ENCODE measurements around the gene SLC16A3. TPM values are rescaled to one million over a fixed set of nuclear protein-coding genes. Genes with fewer than 3 reads are reported as not detected.

SLC16A3 gene
- total and polyA plus RNA-seq, 2 of the 8 experiments (the other 6 are each of a cell fraction or from before 2014, with no cell fraction given), result 3.8 to 8.7 TPM

GRCh38 chr17:82275326-82275725 lies 46.5 kb downstream of the SLC16A3 start:
- no peak overlapping the region for H2BK12ac ChIP-seq (ENCODE audit: low read depth, low read length)
- TF ChIP-seq TEAD4 (IDR thresholded peaks at IDR 0.05; ENCODE audit: low read depth, low read length), result no peak
- TF ChIP-seq KDM5A (IDR thresholded peaks at IDR 0.05; ENCODE audit: low read length), result no peak
- TF ChIP-seq ATF2 (IDR thresholded peaks at IDR 0.05; ENCODE audit: low read length), result no peak
- TF ChIP-seq RXRA (IDR thresholded peaks at IDR 0.05; ENCODE audit: insufficient read depth, low read depth, low read length), result no peak
- no peak overlapping the region for H4K91ac ChIP-seq (replicated peaks; ENCODE audit: insufficient read length, low read length)
- DNase-seq (ENCODE audit: low read depth in 1 of 2, low spot score in 2 of 2) (no peak), FAIRE-seq (no peak)
- H2BK120ac ChIP-seq (replicated peaks; ENCODE audit: low read depth, low read length), result no peak overlapping the region
- 95% methylated on average over 14 of the region's 14 CpGs; no CpG with 5 or more reads in 1 of the 2 experiments for WGBS, 2 experiments (ENCODE audit: extremely low coverage in 1 of 2, insufficient coverage in 1 of 2, insufficient read length in 1 of 2, insufficient replicate concordance in 2 of 2, low coverage in 1 of 2, low lambda C conversion rate in 2 of 2, missing lambda C conversion rate in 1 of 2)
- peaks cover 0 to 30% (median 7%) of the 10 kb centered on the region in 4 experiments; a peak in 6 of 7 replicates for H3K4me1 ChIP-seq (replicated peaks in 1 of 4; ENCODE audit: control insufficient read depth in 3 of 4, insufficient read depth in 4 of 4, low read length in 3 of 4)
- peaks cover 0 to 5% (median 5%) of the 10 kb centered on the region in 4 experiments; a peak in 3 of 7 replicates for H3K27me3 ChIP-seq (replicated peaks in 1 of 4; ENCODE audit: control insufficient read depth in 3 of 4, extremely low read depth in 1 of 4, insufficient read depth in 3 of 4, low read length in 3 of 4)
- H3K9ac ChIP-seq (replicated peaks in 1 of 4; ENCODE audit: extremely low read depth in 1 of 4, low read depth in 3 of 4, low read length in 3 of 4), result no peak overlapping the region
- H3K4me3 ChIP-seq (ENCODE audit: extremely low read depth in 1 of 4, insufficient read depth in 2 of 4, low read depth in 3 of 4, low read length in 4 of 4), result no peak overlapping the region
- H3K18ac ChIP-seq (ENCODE audit: extremely low read depth, low read length), result no peak overlapping the region
- H3K23ac ChIP-seq (ENCODE audit: insufficient read length), result no peak overlapping the region
- peaks cover 3 to 14% (median 5%) of the 10 kb centered on the region in 4 experiments; a peak in 3 of 8 replicates for H3K36me3 ChIP-seq (ENCODE audit: control insufficient read depth in 2 of 4, insufficient read depth in 4 of 4, low read length in 3 of 4)
- 0 out of 2 replicates have a peak overlapping the region, but pooled peaks have one; percentile 21 for H2BK5ac ChIP-seq (ENCODE audit: low read depth, low read length)
- peaks cover 11% of the 10 kb centered on the region for H3K79me1 ChIP-seq (ENCODE audit: low read depth, low read length)
- no peak overlapping the region for H3K27ac ChIP-seq (ENCODE audit: low read depth, low read length)
- no peak overlapping the region for H2AK5ac ChIP-seq (ENCODE audit: low read depth, low read length)
- no peak overlapping the region for H3K14ac ChIP-seq (ENCODE audit: insufficient read length)
- POLR2A ChIA-PET (ENCODE audit: partially characterized antibody), result interaction anchor here (1.2 to 6.4 kb wide), 3 partner anchors 8 to 69 kb away, joined by 4 to 41 read pairs (median 39); no protein-coding TSS in a partner anchor
- H3K23me2 ChIP-seq (ENCODE audit: low read depth, low read length), result peaks cover 6% of the 10 kb centered on the region
- H2BK15ac ChIP-seq (ENCODE audit: low read length), result no peak overlapping the region
- no peak overlapping the region for H2AFZ ChIP-seq (ENCODE audit: low read length)
- H3K79me2 ChIP-seq (ENCODE audit: control insufficient read depth in 1 of 2, insufficient read depth in 2 of 2, low read length in 2 of 2), result peaks cover 22 to 24% of the 10 kb centered on the region in 2 experiments
- H4K20me1 ChIP-seq (replicated peaks in 1 of 2; ENCODE audit: control insufficient read depth in 1 of 2, insufficient read depth in 2 of 2, low read length in 2 of 2), result peaks cover 13 to 17% of the 10 kb centered on the region in 2 experiments
- H3K9me3 ChIP-seq (ENCODE audit: insufficient read depth in 2 of 2, low read depth in 1 of 2, low read length in 1 of 2), result no peaks in the 10 kb centered on the region
- H4K8ac ChIP-seq (ENCODE audit: extremely low read depth, insufficient read depth, low read length), result no peak overlapping the region; the same call in 1 of the 2 replicates
- no peak overlapping the region for H4K5ac ChIP-seq (ENCODE audit: insufficient read length, low read depth, low read length)
- CTCF ChIA-PET (ENCODE audit: partially characterized antibody), result interaction anchor here (0.6 to 1.6 kb wide), 4 partner anchors 8 to 47 kb away, joined by 3 to 4 read pairs (median 4); no protein-coding TSS in a partner anchor
- no peak overlapping the region for H3K4me2 ChIP-seq (ENCODE audit: insufficient read depth in 1 of 2, low read depth in 2 of 2, low read length in 2 of 2)
- H3K4ac ChIP-seq (replicated peaks; ENCODE audit: insufficient read length, low read depth, low read length), result no peak overlapping the region
- H2BK20ac ChIP-seq (ENCODE audit: low read length), result no peak overlapping the region
- H3K56ac ChIP-seq (replicated peaks; ENCODE audit: insufficient read length, low read depth, low read length), result no peak overlapping the region

All from H1 (cell line).